K562 (cell line): ENCODE results near the gene OR52K1.

Experiments
- BCOR ChIP-seq: fragments of 450-650 bp; IDR thresholded peaks from 2 replicates; pipeline ENCODE4 v1.6.1; 2016
- BHLHE40 ChIP-seq: IDR thresholded peaks from 2 replicates; pipeline ENCODE4 v1.6.1; 2011; ENCODE audit warnings: low read length, improper control_type of control experiment
- BRF1 ChIP-seq: IDR thresholded peaks from 3 replicates; pipeline ENCODE4 v1.6.1; 2011; ENCODE audit warnings: borderline replicate concordance, mild to moderate bottlenecking; ENCODE audit not compliant: insufficient read length; ENCODE audit errors: extremely low read depth
- CHD2 ChIP-seq: IDR thresholded peaks from 2 replicates; pipeline ENCODE4 v1.6.1; 2011; ENCODE audit warnings: low read depth, low read length
- KLF10 ChIP-seq: fragments of 250-450 bp; sonication (Bioruptor Pico); IDR thresholded peaks from 2 replicates; pipeline ENCODE4 v1.6.1; 2021; ENCODE audit warnings: matching md5 sums
- POLR2A ChIP-seq: fragments of 450-650 bp; conservative IDR thresholded peaks from 2 replicates; pipeline ENCODE4 v1.6.1; 2016
- SIRT6 ChIP-seq: IDR thresholded peaks from one replicate; pipeline ENCODE4 v1.6.1; 2012; ENCODE audit warnings: low read depth, mild to moderate bottlenecking, control low read depth, inconsistent platforms, low read length, moderate library complexity
- TAF1 ChIP-seq: IDR thresholded peaks from 2 replicates; pipeline ENCODE4 v1.6.1; 2011; ENCODE audit warnings: mild to moderate bottlenecking, low read length, moderate library complexity; ENCODE audit not compliant: insufficient read depth, control insufficient read depth, severe bottlenecking; ENCODE audit errors: extremely low read depth

DNA sequence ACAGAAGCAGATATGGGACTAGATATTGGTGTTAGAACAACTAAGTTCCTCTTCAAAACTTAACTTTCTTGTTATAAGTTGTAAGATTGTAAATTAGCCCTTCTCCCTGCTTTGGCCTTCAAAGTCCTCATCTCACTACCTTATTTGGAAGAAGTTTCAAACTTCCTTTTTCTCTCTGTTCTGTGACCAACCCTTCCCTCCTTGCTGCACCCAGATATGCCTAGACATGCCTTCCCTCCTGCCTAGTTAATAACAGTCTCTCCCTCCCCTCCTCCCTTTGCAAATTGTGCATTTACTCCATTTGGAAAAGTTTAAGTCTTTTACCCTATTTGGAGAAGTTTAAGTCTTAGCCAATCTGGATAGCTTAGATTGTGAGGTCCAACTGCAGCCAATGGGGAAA is 28.4 kb upstream of the OR52K1 start:
- no peak for TF ChIP-seq SIRT6
- TF ChIP-seq TAF1 = no peak
- TF ChIP-seq BHLHE40 = no peak
- no peak for TF ChIP-seq CHD2
- no peak for TF ChIP-seq BRF1
- TF ChIP-seq POLR2A = no peak
- TF ChIP-seq BCOR = no peak
- TF ChIP-seq KLF10 (CRISPR knock-in tag) = no peak
